Neural cell (in vitro differentiated cells): ENCODE results near the gene FTMT. TPM values are rescaled to one million over a fixed set of nuclear protein-coding genes. Genes with fewer than 3 reads are reported as not detected.

Source experiments
- H2AFZ ChIP-seq: fragments of 200-600, 300-800 bp; sonication (generic), shearing (Covaris generic); 2 replicates; pipeline ENCODE4 v1.6.0; 2014; ENCODE audit warnings: low read depth, mild to moderate bottlenecking, antibody characterized with exemption, low read length, moderate library complexity
- H3F3A ChIP-seq: fragments of 200-600 bp; shearing (Covaris generic); 2 replicates; pipeline ENCODE4 v1.6.1; 2016; ENCODE audit warnings: mild to moderate bottlenecking, moderate library complexity, mixed read lengths, antibody characterized with exemption, low read length; ENCODE audit not compliant: insufficient read depth, poor library complexity, severe bottlenecking
- H3K27ac ChIP-seq: fragments of 200-600, 300-800 bp; sonication (generic), shearing (Covaris generic); 2 replicates; pipeline ENCODE4 v1.5.1; 2014; ENCODE audit warnings: mild to moderate bottlenecking, low read length, moderate library complexity
- H3K27me3 ChIP-seq: fragments of 300-800, 200-600 bp; sonication (generic), shearing (Covaris generic); 2 replicates; pipeline ENCODE4 v1.6.0; 2014; ENCODE audit warnings: mild to moderate bottlenecking, low read depth, low read length, moderate library complexity; ENCODE audit not compliant: insufficient read depth
- H3K36me3 ChIP-seq: fragments of 300-800, 200-600 bp; sonication (generic), shearing (Covaris generic); 2 replicates; pipeline ENCODE4 v1.5.1; 2014; ENCODE audit warnings: mild to moderate bottlenecking, antibody characterized with exemption, low read length, moderate library complexity; ENCODE audit not compliant: insufficient read depth
- H3K4me2 ChIP-seq: fragments of 300-800, 200-600 bp; sonication (generic), shearing (Covaris generic); 2 replicates; pipeline ENCODE4 v1.6.0; 2014; ENCODE audit warnings: mild to moderate bottlenecking, low read length
- H3K4me3 ChIP-seq: fragments of 300-800, 200-600 bp; sonication (generic), shearing (Covaris generic); 2 replicates; pipeline ENCODE4 v1.5.1; 2014; ENCODE audit warnings: mild to moderate bottlenecking, low read length, moderate library complexity
- H3K79me2 ChIP-seq: fragments of 200-600 bp; shearing (Covaris generic); replicated peaks from 2 replicates; pipeline ENCODE4 v1.6.0; 2014; ENCODE audit warnings: mild to moderate bottlenecking, low read length, moderate library complexity; ENCODE audit not compliant: insufficient read depth
- H3K9ac ChIP-seq: fragments of 300-800, 200-600 bp; sonication (generic), shearing (Covaris generic); 2 replicates; pipeline ENCODE4 v1.6.1; 2016; ENCODE audit warnings: mild to moderate bottlenecking, low read length, mixed read lengths
- H3K9me2 ChIP-seq: fragments of 200-600 bp; shearing (Covaris generic); 2 replicates; pipeline ENCODE4 v1.6.1; 2016; ENCODE audit warnings: mild to moderate bottlenecking, low read length, mixed read lengths; ENCODE audit not compliant: insufficient read depth
- H3K9me3 ChIP-seq: fragments of 200-600, 300-800 bp; sonication (generic), shearing (Covaris generic); 2 replicates; pipeline ENCODE4 v1.6.1; 2016; ENCODE audit warnings: mild to moderate bottlenecking, mixed run types, low read length, moderate library complexity, mixed read lengths
- H4K20me1 ChIP-seq: fragments of 200-600 bp; shearing (Covaris generic); 2 replicates; pipeline ENCODE4 v1.6.1; 2016; ENCODE audit warnings: mild to moderate bottlenecking, mixed run types; ENCODE audit not compliant: insufficient read depth
- EP300 ChIP-seq: fragments of 450-650 bp; conservative IDR thresholded peaks from 2 replicates; pipeline ENCODE4 v1.6.1; 2014; ENCODE audit warnings: antibody characterized with exemption, mild to moderate bottlenecking, moderate library complexity; ENCODE audit not compliant: poor library complexity, severe bottlenecking
- EZH2 ChIP-seq: fragments of 200-600, 300-800 bp; shearing (Covaris generic), sonication (generic); IDR thresholded peaks from 2 replicates; pipeline ENCODE4 v1.6.1; 2014; ENCODE audit warnings: antibody characterized with exemption, low read length, borderline replicate concordance, mild to moderate bottlenecking; ENCODE audit not compliant: insufficient read depth, poor library complexity, severe bottlenecking
- MXI1 ChIP-seq: fragments of 450-650 bp; conservative IDR thresholded peaks from 2 replicates; pipeline ENCODE4 v1.6.1; 2014; ENCODE audit warnings: antibody characterized with exemption, mild to moderate bottlenecking; ENCODE audit not compliant: poor library complexity, severe bottlenecking
- POLR2AphosphoS5 ChIP-seq: IDR thresholded peaks from 2 replicates; pipeline ENCODE4 v1.6.1; 2012
- RAD21 ChIP-seq: fragments of 450-650 bp; conservative IDR thresholded peaks from 2 replicates; pipeline ENCODE4 v1.6.1; 2014; ENCODE audit warnings: antibody characterized with exemption, mild to moderate bottlenecking, moderate library complexity
- SMC3 ChIP-seq: fragments of 450-650 bp; conservative IDR thresholded peaks from 2 replicates; pipeline ENCODE4 v1.6.1; 2014; ENCODE audit warnings: antibody characterized with exemption, mild to moderate bottlenecking, moderate library complexity; ENCODE audit not compliant: poor library complexity
- TAF1 ChIP-seq: IDR thresholded peaks from 2 replicates; pipeline ENCODE4 v1.6.1; 2012; ENCODE audit warnings: low read depth
- polyA plus RNA-seq: library from polyadenylated mRNA; depleted of rRNA; stranded (reverse); fragments of >200 nt; gene quantifications from 2 replicates; pipeline ENCODE4 v1.2.3, GENCODE V29; 2014
- TF ChIP-seq, protein P1 (sequence below): fragments of 450-650 bp; IDR thresholded peaks from 2 replicates; pipeline ENCODE4 v1.5.1; 2014; ENCODE audit warnings: antibody characterized with exemption, mild to moderate bottlenecking, moderate library complexity; ENCODE audit not compliant: poor library complexity, severe bottlenecking
- TF ChIP-seq, protein P2 (sequence below): IDR thresholded peaks from 2 replicates; pipeline ENCODE4 v1.6.1; 2012; ENCODE audit warnings: borderline replicate concordance

Gene FTMT
- polyA plus RNA-seq, 1 donor from 2014 or later = not detected

DNA sequence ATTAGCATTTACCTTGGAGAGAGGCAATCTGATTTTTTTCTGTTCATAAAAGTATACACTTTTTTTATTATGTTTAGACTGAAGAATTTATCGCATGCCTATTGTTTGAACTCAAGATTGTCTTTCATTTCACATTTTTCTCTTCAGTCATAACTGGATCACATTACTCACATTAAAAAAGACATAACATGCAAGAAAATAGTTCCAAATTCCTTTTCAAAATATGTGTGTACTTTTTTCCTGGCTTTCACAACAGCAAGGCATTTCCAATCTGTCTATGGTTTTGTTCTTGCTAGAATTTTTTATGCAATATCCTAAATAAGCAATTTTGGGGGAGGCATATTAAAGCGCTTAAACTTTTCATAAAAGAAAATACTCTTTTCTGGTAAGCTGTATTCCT is 21.2 kb downstream of the FTMT start:
- H3K4me3 ChIP-seq = no peak overlapping the region
- no peaks in the 10 kb centered on the region for H3K79me2 ChIP-seq
- no peak for TF ChIP-seq EZH2
- no peak for TF ChIP-seq TAF1
- TF ChIP-seq, protein P1, sequence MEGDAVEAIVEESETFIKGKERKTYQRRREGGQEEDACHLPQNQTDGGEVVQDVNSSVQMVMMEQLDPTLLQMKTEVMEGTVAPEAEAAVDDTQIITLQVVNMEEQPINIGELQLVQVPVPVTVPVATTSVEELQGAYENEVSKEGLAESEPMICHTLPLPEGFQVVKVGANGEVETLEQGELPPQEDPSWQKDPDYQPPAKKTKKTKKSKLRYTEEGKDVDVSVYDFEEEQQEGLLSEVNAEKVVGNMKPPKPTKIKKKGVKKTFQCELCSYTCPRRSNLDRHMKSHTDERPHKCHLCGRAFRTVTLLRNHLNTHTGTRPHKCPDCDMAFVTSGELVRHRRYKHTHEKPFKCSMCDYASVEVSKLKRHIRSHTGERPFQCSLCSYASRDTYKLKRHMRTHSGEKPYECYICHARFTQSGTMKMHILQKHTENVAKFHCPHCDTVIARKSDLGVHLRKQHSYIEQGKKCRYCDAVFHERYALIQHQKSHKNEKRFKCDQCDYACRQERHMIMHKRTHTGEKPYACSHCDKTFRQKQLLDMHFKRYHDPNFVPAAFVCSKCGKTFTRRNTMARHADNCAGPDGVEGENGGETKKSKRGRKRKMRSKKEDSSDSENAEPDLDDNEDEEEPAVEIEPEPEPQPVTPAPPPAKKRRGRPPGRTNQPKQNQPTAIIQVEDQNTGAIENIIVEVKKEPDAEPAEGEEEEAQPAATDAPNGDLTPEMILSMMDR = no peak
- TF ChIP-seq SMC3 = no peak
- no peak for TF ChIP-seq POLR2AphosphoS5
- no peak for TF ChIP-seq RAD21
- TF ChIP-seq EP300 = no peak
- no peak for TF ChIP-seq MXI1
- TF ChIP-seq, protein P2, sequence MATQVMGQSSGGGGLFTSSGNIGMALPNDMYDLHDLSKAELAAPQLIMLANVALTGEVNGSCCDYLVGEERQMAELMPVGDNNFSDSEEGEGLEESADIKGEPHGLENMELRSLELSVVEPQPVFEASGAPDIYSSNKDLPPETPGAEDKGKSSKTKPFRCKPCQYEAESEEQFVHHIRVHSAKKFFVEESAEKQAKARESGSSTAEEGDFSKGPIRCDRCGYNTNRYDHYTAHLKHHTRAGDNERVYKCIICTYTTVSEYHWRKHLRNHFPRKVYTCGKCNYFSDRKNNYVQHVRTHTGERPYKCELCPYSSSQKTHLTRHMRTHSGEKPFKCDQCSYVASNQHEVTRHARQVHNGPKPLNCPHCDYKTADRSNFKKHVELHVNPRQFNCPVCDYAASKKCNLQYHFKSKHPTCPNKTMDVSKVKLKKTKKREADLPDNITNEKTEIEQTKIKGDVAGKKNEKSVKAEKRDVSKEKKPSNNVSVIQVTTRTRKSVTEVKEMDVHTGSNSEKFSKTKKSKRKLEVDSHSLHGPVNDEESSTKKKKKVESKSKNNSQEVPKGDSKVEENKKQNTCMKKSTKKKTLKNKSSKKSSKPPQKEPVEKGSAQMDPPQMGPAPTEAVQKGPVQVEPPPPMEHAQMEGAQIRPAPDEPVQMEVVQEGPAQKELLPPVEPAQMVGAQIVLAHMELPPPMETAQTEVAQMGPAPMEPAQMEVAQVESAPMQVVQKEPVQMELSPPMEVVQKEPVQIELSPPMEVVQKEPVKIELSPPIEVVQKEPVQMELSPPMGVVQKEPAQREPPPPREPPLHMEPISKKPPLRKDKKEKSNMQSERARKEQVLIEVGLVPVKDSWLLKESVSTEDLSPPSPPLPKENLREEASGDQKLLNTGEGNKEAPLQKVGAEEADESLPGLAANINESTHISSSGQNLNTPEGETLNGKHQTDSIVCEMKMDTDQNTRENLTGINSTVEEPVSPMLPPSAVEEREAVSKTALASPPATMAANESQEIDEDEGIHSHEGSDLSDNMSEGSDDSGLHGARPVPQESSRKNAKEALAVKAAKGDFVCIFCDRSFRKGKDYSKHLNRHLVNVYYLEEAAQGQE = no peak
- H3K9ac ChIP-seq = no peak overlapping the region
- H3K9me2 ChIP-seq = no peaks in the 10 kb centered on the region
- H4K20me1 ChIP-seq = no peaks in the 10 kb centered on the region
- no peaks in the 10 kb centered on the region for H3K27me3 ChIP-seq
- H3K27ac ChIP-seq = no peak overlapping the region
- no peak overlapping the region for H3K4me2 ChIP-seq
- no peaks in the 10 kb centered on the region for H3K9me3 ChIP-seq
- no peak overlapping the region for H2AFZ ChIP-seq
- no peaks in the 10 kb centered on the region for H3F3A ChIP-seq
- H3K36me3 ChIP-seq = no peaks in the 10 kb centered on the region

DNA sequence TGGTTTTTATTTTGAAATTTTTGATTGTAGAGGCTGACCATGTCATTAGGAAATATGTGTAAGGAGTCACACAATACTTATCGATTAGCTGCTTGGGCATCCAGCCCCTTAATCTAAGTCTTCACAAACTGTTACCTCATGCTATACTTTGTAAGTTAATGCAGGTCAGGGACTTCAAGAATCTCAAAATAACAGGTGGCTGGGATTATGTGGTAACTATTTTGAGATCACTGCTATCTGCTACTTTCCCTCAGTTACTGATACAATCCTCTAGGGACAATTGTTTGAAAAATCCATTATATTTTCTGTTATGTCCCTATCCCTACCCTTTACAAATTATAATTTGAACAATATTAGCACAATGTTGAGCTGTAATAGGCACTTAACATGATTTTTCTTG is 21.7 kb downstream of the FTMT start:
- no peaks in the 10 kb centered on the region for H3K36me3 ChIP-seq
- no peaks in the 10 kb centered on the region for H3K9me3 ChIP-seq
- no peak overlapping the region for H3K27ac ChIP-seq
- no peak overlapping the region for H2AFZ ChIP-seq
- TF ChIP-seq EP300 (no peak), POLR2AphosphoS5 (no peak), EZH2 (no peak), TAF1 (no peak), SMC3 (no peak), RAD21 (no peak), MXI1 (no peak)
- TF ChIP-seq, protein P2 = no peak
- TF ChIP-seq, protein P1 = no peak
- no peaks in the 10 kb centered on the region for H3K9me2 ChIP-seq
- H3K9ac ChIP-seq = no peak overlapping the region
- H4K20me1 ChIP-seq = no peaks in the 10 kb centered on the region
- H3K4me3 ChIP-seq = no peak overlapping the region
- no peaks in the 10 kb centered on the region for H3K79me2 ChIP-seq
- no peak overlapping the region for H3K4me2 ChIP-seq
- H3K27me3 ChIP-seq = no peaks in the 10 kb centered on the region
- no peaks in the 10 kb centered on the region for H3F3A ChIP-seq
